HEK293 (cell line): ENCODE measurements around the gene FBXL13.
A peak's percentile ranks its signal among the peaks of the same experiment; 100 is the strongest.

Experiments used
- CTCF ChIA-PET: fragments of 350-600 bp; formaldehyde crosslinking; extraction: SDS; loops from one replicate; lab custom pipeline; 2021; ENCODE audit warnings: antibody characterized with exemption; lab: Yijun Ruan, JAX
- POLR2A ChIA-PET: fragments of 300-600 bp; formaldehyde crosslinking; extraction: SDS; loops from one replicate; lab custom pipeline; 2020; ENCODE audit warnings: antibody characterized with exemption, inconsistent platforms; lab: Yijun Ruan, JAX
- H3K27ac ChIP-seq: fragments of 200-500 bp; sonication (Bioruptor generic); 2 replicates; pipeline ENCODE4 v1.5.1; 2014; ENCODE audit warnings: low read depth, low read length, control low read depth, inconsistent platforms; ENCODE audit errors: extremely low read depth
- H3K36me3 ChIP-seq, 2 experiments: fragments of 200-500 bp in 1 of 2; sonication (Bioruptor generic) in 1 of 2; 1 replicate in 1 of 2; 2 replicates in 1 of 2; pipeline ENCODE4 v1.5.1; 2014 to 2017; ENCODE audit warnings: inconsistent platforms in 2 of 2, low read length in 2 of 2; ENCODE audit not compliant: control insufficient read depth in 2 of 2, insufficient read depth in 1 of 2
- H3K4me1 ChIP-seq: fragments of 200-500 bp; sonication (Bioruptor generic); 2 replicates; pipeline ENCODE4 v1.5.1; 2014; ENCODE audit warnings: mild to moderate bottlenecking, low read length, inconsistent platforms; ENCODE audit not compliant: control insufficient read depth, insufficient read depth
- H3K4me3 ChIP-seq: 2 replicates; pipeline ENCODE4 v1.5.1; 2011; ENCODE audit warnings: low read depth, mild to moderate bottlenecking, control low read depth, low read length, moderate library complexity
- H3K9me3 ChIP-seq: fragments of 200-500 bp; sonication (Bioruptor generic); 2 replicates; pipeline ENCODE4 v1.5.1; 2014; ENCODE audit warnings: low read depth, low read length, inconsistent platforms; ENCODE audit not compliant: control insufficient read depth, insufficient read depth
- HOXD13 ChIP-seq: sonication (generic); formaldehyde crosslinking; IDR thresholded peaks from 2 replicates; pipeline ENCODE4 v1.8.0; 2022; ENCODE audit warnings: missing genetic modification reagents, borderline replicate concordance
- KLF10 ChIP-seq: fragments of 450-650 bp; IDR thresholded peaks from 2 replicates; pipeline ENCODE4 v1.5.1; 2018; ENCODE audit warnings: missing biosample characterization, mild to moderate bottlenecking, missing genetic modification characterization
- KLF9 ChIP-seq: fragments of 450-650 bp; formaldehyde crosslinking; IDR thresholded peaks from 2 replicates; pipeline ENCODE4 v1.5.1; 2016; ENCODE audit warnings: missing biosample characterization, missing genetic modification characterization, low read depth
- SETDB1 ChIP-seq: IDR thresholded peaks from one replicate; pipeline ENCODE4 v1.6.1; 2017; ENCODE audit warnings: mild to moderate bottlenecking, low read length, moderate library complexity, mixed read lengths; ENCODE audit not compliant: insufficient read length
- SP2 ChIP-seq: fragments of 450-650 bp; formaldehyde crosslinking; IDR thresholded peaks from 2 replicates; pipeline ENCODE4 v1.5.1; 2016; ENCODE audit warnings: missing biosample characterization, missing genetic modification characterization
- TSHZ1 ChIP-seq: fragments of 450-650 bp; formaldehyde crosslinking; IDR thresholded peaks from 2 replicates; pipeline ENCODE4 v1.5.1; 2016; ENCODE audit warnings: missing biosample characterization, missing genetic modification characterization, borderline replicate concordance
- ZBTB20 ChIP-seq: fragments of 450-650 bp; formaldehyde crosslinking; IDR thresholded peaks from 2 replicates; pipeline ENCODE4 v1.5.1; 2016; ENCODE audit warnings: missing biosample characterization, missing genetic modification characterization
- ZEB2 ChIP-seq: fragments of 450-650 bp; formaldehyde crosslinking; IDR thresholded peaks from 2 replicates; pipeline ENCODE4 v1.5.1; 2016; ENCODE audit warnings: missing biosample characterization, missing genetic modification characterization
- ZNF174 ChIP-seq: fragments of 450-650 bp; formaldehyde crosslinking; IDR thresholded peaks from 2 replicates; pipeline ENCODE4 v1.5.0; 2017; ENCODE audit warnings: missing biosample characterization, mild to moderate bottlenecking, missing genetic modification characterization
- ZNF184 ChIP-seq: fragments of 450-650 bp; IDR thresholded peaks from 2 replicates; pipeline ENCODE4 v1.5.1; 2018; ENCODE audit warnings: missing biosample characterization, mild to moderate bottlenecking, missing genetic modification characterization
- ZNF24 ChIP-seq: fragments of 450-650 bp; formaldehyde crosslinking; IDR thresholded peaks from 2 replicates; pipeline ENCODE4 v1.5.1; 2016; ENCODE audit warnings: missing biosample characterization, missing genetic modification characterization
- ZNF324 ChIP-seq: fragments of 450-650 bp; formaldehyde crosslinking; IDR thresholded peaks from 2 replicates; pipeline ENCODE4 v1.5.1; 2016; ENCODE audit warnings: missing biosample characterization, missing genetic modification characterization
- ZNF350 ChIP-seq: fragments of 450-650 bp; formaldehyde crosslinking; IDR thresholded peaks from 2 replicates; pipeline ENCODE4 v1.5.0; 2017; ENCODE audit warnings: missing biosample characterization, mild to moderate bottlenecking, missing genetic modification characterization
- ZNF366 ChIP-seq: fragments of 450-650 bp; formaldehyde crosslinking; conservative IDR thresholded peaks from 2 replicates; pipeline ENCODE4 v1.5.1; 2016; ENCODE audit warnings: missing biosample characterization, missing genetic modification characterization
- ZNF37A ChIP-seq: fragments of 450-650 bp; IDR thresholded peaks from 2 replicates; pipeline ENCODE4 v1.5.1; 2018; ENCODE audit warnings: missing biosample characterization, missing genetic modification characterization
- ZNF423 ChIP-seq: fragments of 450-650 bp; formaldehyde crosslinking; IDR thresholded peaks from 2 replicates; pipeline ENCODE4 v1.5.1; 2016; ENCODE audit warnings: missing biosample characterization, missing genetic modification characterization
- ZNF514 ChIP-seq: fragments of 450-650 bp; formaldehyde crosslinking; IDR thresholded peaks from 2 replicates; pipeline ENCODE4 v1.5.1; 2016; ENCODE audit warnings: missing biosample characterization, missing genetic modification characterization
- ZNF558 ChIP-seq: fragments of 450-650 bp; formaldehyde crosslinking; IDR thresholded peaks from 2 replicates; pipeline ENCODE4 v1.5.1; 2016; ENCODE audit warnings: missing biosample characterization, missing genetic modification characterization
- ZNF561 ChIP-seq: fragments of 450-650 bp; IDR thresholded peaks from 2 replicates; pipeline ENCODE4 v1.5.1; 2018; ENCODE audit warnings: missing biosample characterization, missing genetic modification characterization, borderline replicate concordance
- ZNF677 ChIP-seq: fragments of 450-650 bp; IDR thresholded peaks from 2 replicates; pipeline ENCODE4 v1.5.0; 2018; ENCODE audit warnings: missing biosample characterization, mild to moderate bottlenecking, missing genetic modification characterization, moderate library complexity
- ZNF701 ChIP-seq: fragments of 450-650 bp; formaldehyde crosslinking; IDR thresholded peaks from 2 replicates; pipeline ENCODE4 v1.5.1; 2016; ENCODE audit warnings: missing biosample characterization, missing genetic modification characterization
- ZNF785 ChIP-seq: fragments of 450-650 bp; formaldehyde crosslinking; IDR thresholded peaks from 2 replicates; pipeline ENCODE4 v1.5.1; 2016; ENCODE audit warnings: missing biosample characterization, missing genetic modification characterization
- TF ChIP-seq, protein P1 (sequence below): fragments of 450-650 bp; formaldehyde crosslinking; IDR thresholded peaks from 2 replicates; pipeline ENCODE4 v1.5.1; 2016; ENCODE audit warnings: missing biosample characterization, missing genetic modification characterization
- TF ChIP-seq, protein P2 (sequence below): fragments of 450-650 bp; formaldehyde crosslinking; IDR thresholded peaks from 2 replicates; pipeline ENCODE4 v1.5.1; 2016; ENCODE audit warnings: missing biosample characterization, missing genetic modification characterization
- TF ChIP-seq, protein P3 (sequence below): fragments of 450-650 bp; formaldehyde crosslinking; IDR thresholded peaks from 2 replicates; pipeline ENCODE4 v1.5.1; 2016; ENCODE audit warnings: missing biosample characterization, missing genetic modification characterization

The FBXL13 gene

GRCh38 chr7:103074519-103075336 lies at the start of gene FBXL13, which contains the start of gene ARMC10:
Gene FBXL13, minus strand, starts transcription at chr7:103074796.
Gene ARMC10, plus strand, starts transcription at chr7:103075140. Its CDS starts 133 bp downstream, at chr7:103075273.
- H3K9me3 ChIP-seq: no peaks in the 10 kb centered on the region; the same call in 1 of the 2 replicates
- peak within 1 kb of the TSS; percentile 84 for H3K4me3 ChIP-seq
- ChIA-PET CTCF (interaction anchor here (0.5 to 1.3 kb wide), 7 partner anchors 8 to 263 kb away, joined by 3 to 11 read pairs (median 4); no protein-coding TSS in a partner anchor), POLR2A (interaction anchor here (0.6 to 2.1 kb wide), 9 partner anchors 8 to 326 kb away, joined by 3 to 14 read pairs (median 3); partner anchors contain the start of genes FAM185A and NAPEPLD)
- peak within 1 kb of the TSS; percentile 79 for H3K27ac ChIP-seq
- no peaks in the 10 kb centered on the region for H3K4me1 ChIP-seq
- no peaks in the 10 kb centered on the region; a peak in 1 of 3 replicates for H3K36me3 ChIP-seq
- peak; percentile 20; the same call in 1 of the 2 replicates for TF ChIP-seq ZNF184 (tag by site-specific recombination)
- 0 out of 2 replicates have a peak, but pooled peaks have one; percentile 42 for TF ChIP-seq ZNF558 (tag by site-specific recombination)
- TF ChIP-seq ZNF350: no peak
- peak; percentile 89 for TF ChIP-seq ZNF561
- TF ChIP-seq, protein P1, sequence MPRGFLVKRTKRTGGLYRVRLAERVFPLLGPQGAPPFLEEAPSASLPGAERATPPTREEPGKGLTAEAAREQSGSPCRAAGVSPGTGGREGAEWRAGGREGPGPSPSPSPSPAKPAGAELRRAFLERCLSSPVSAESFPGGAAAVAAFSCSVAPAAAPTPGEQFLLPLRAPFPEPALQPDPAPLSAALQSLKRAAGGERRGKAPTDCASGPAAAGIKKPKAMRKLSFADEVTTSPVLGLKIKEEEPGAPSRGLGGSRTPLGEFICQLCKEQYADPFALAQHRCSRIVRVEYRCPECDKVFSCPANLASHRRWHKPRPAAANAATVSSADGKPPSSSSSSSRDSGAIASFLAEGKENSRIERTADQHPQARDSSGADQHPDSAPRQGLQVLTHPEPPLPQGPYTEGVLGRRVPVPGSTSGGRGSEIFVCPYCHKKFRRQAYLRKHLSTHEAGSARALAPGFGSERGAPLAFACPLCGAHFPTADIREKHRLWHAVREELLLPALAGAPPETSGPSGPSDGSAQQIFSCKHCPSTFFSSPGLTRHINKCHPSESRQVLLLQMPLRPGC (tag by site-specific recombination): no peak
- TF ChIP-seq, protein P2, sequence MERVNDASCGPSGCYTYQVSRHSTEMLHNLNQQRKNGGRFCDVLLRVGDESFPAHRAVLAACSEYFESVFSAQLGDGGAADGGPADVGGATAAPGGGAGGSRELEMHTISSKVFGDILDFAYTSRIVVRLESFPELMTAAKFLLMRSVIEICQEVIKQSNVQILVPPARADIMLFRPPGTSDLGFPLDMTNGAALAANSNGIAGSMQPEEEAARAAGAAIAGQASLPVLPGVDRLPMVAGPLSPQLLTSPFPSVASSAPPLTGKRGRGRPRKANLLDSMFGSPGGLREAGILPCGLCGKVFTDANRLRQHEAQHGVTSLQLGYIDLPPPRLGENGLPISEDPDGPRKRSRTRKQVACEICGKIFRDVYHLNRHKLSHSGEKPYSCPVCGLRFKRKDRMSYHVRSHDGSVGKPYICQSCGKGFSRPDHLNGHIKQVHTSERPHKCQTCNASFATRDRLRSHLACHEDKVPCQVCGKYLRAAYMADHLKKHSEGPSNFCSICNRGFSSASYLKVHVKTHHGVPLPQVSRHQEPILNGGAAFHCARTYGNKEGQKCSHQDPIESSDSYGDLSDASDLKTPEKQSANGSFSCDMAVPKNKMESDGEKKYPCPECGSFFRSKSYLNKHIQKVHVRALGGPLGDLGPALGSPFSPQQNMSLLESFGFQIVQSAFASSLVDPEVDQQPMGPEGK (tag by site-specific recombination): peak; percentile 93
- peak; percentile 43; the same call in 1 of the 2 replicates for TF ChIP-seq ZBTB20 (tag by site-specific recombination)
- peak; percentile 87 for TF ChIP-seq KLF10 (tag by site-specific recombination)
- TF ChIP-seq ZNF514: no peak
- TF ChIP-seq KLF9 (tag by site-specific recombination): peak; percentile 96
- peak; percentile 68; the same call in 1 of the 2 replicates for TF ChIP-seq ZEB2 (tag by site-specific recombination)
- peak; percentile 88 for TF ChIP-seq SP2 (tag by site-specific recombination)
- no peak for TF ChIP-seq ZNF174
- no peak for TF ChIP-seq ZNF701 (tag by site-specific recombination)
- 0 out of 2 replicates have a peak, but pooled peaks have one; percentile 65 for TF ChIP-seq ZNF785 (tag by site-specific recombination)
- TF ChIP-seq SETDB1: no peak
- 0 out of 2 replicates have a peak, but pooled peaks have one; percentile 16 for TF ChIP-seq ZNF324 (tag by site-specific recombination)
- TF ChIP-seq ZNF366 (tag by site-specific recombination): peak; percentile 79; the same call in 1 of the 2 replicates
- TF ChIP-seq HOXD13 (CRISPR knock-in tag): no peak
- TF ChIP-seq ZNF677 (tag by site-specific recombination): 0 out of 2 replicates have a peak, but pooled peaks have one; percentile 3
- TF ChIP-seq, protein P3, sequence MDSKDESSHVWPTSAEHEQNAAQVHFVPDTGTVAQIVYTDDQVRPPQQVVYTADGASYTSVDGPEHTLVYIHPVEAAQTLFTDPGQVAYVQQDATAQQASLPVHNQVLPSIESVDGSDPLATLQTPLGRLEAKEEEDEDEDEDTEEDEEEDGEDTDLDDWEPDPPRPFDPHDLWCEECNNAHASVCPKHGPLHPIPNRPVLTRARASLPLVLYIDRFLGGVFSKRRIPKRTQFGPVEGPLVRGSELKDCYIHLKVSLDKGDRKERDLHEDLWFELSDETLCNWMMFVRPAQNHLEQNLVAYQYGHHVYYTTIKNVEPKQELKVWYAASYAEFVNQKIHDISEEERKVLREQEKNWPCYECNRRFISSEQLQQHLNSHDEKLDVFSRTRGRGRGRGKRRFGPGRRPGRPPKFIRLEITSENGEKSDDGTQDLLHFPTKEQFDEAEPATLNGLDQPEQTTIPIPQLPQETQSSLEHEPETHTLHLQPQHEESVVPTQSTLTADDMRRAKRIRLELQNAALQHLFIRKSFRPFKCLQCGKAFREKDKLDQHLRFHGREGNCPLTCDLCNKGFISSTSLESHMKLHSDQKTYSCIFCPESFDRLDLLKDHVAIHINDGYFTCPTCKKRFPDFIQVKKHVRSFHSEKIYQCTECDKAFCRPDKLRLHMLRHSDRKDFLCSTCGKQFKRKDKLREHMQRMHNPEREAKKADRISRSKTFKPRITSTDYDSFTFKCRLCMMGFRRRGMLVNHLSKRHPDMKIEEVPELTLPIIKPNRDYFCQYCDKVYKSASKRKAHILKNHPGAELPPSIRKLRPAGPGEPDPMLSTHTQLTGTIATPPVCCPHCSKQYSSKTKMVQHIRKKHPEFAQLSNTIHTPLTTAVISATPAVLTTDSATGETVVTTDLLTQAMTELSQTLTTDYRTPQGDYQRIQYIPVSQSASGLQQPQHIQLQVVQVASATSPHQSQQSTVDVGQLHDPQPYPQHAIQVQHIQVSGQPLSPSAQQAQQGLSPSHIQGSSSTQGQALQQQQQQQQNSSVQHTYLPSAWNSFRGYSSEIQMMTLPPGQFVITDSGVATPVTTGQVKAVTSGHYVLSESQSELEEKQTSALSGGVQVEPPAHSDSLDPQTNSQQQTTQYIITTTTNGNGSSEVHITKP (tag by site-specific recombination): peak; percentile 61
- no peak for TF ChIP-seq ZNF423 (tag by site-specific recombination)
- no peak for TF ChIP-seq ZNF37A (tag by site-specific recombination)
- TF ChIP-seq TSHZ1: no peak
- TF ChIP-seq ZNF24 (tag by site-specific recombination): peak; percentile 17; the same call in 1 of the 2 replicates
